ENCODE data around the gene COL5A2. TPM values are rescaled to one million over a fixed set of nuclear protein-coding genes. Genes with fewer than 3 reads are reported as not detected.

COL5A2 gene
- polyA plus RNA-seq, 1 donor from 2014 or later, result not detected

GRCh38 chr2:189164746-189165145 lies 14.8 kb downstream of the COL5A2 start:
- Mint-ChIP-seq H3K27ac (no peak overlapping the region), H3K27me3 (no peaks in the 10 kb centered on the region), H3K4me3 (no peak overlapping the region), H3K36me3 (peaks cover 1% of the 10 kb centered on the region), H3K9me3 (no peaks in the 10 kb centered on the region), H3K4me1 (no peaks in the 10 kb centered on the region)

- Mint-ChIP-seq H3K36me3 (peaks cover 1% of the 10 kb centered on the region), H3K27me3 (no peaks in the 10 kb centered on the region), H3K4me3 (no peak overlapping the region), H3K4me1 (no peaks in the 10 kb centered on the region), H3K9me3 (no peaks in the 10 kb centered on the region), H3K27ac (no peak overlapping the region)
These were observed 15.7 kb downstream of the COL5A2 start for GRCh38 chr2:189163889-189164288.

- H3K4me3 Mint-ChIP-seq, result no peak overlapping the region
- H3K27ac Mint-ChIP-seq, result no peak overlapping the region
- no peaks in the 10 kb centered on the region for H3K4me1 Mint-ChIP-seq
- H3K36me3 Mint-ChIP-seq, result peaks cover 1% of the 10 kb centered on the region
- H3K9me3 Mint-ChIP-seq, result no peaks in the 10 kb centered on the region
- H3K27me3 Mint-ChIP-seq, result no peaks in the 10 kb centered on the region
These were observed 17.0 kb downstream of the COL5A2 start for GRCh38 chr2:189162566-189162965.

- no peaks in the 10 kb centered on the region for H3K27me3 Mint-ChIP-seq
- no peak overlapping the region for H3K4me3 Mint-ChIP-seq
- no peaks in the 10 kb centered on the region for H3K9me3 Mint-ChIP-seq
- H3K27ac Mint-ChIP-seq, result no peak overlapping the region
- H3K4me1 Mint-ChIP-seq, result no peaks in the 10 kb centered on the region
- peaks cover 1% of the 10 kb centered on the region for H3K36me3 Mint-ChIP-seq
These were observed 17.7 kb downstream of the COL5A2 start for GRCh38 chr2:189161894-189162293.

- H3K27ac Mint-ChIP-seq, result no peak overlapping the region
- no peaks in the 10 kb centered on the region for H3K36me3 Mint-ChIP-seq
- no peaks in the 10 kb centered on the region for H3K9me3 Mint-ChIP-seq
- H3K4me3 Mint-ChIP-seq, result no peak overlapping the region
- H3K4me1 Mint-ChIP-seq, result no peaks in the 10 kb centered on the region
- no peaks in the 10 kb centered on the region for H3K27me3 Mint-ChIP-seq
These were observed 19.8 kb downstream of the COL5A2 start for GRCh38 chr2:189159717-189160116.

- H3K9me3 Mint-ChIP-seq, result no peaks in the 10 kb centered on the region
- no peaks in the 10 kb centered on the region for H3K27me3 Mint-ChIP-seq
- H3K4me1 Mint-ChIP-seq, result no peaks in the 10 kb centered on the region
- H3K4me3 Mint-ChIP-seq, result no peak overlapping the region
- H3K36me3 Mint-ChIP-seq, result no peaks in the 10 kb centered on the region
- H3K27ac Mint-ChIP-seq, result no peak overlapping the region
These were observed 20.3 kb downstream of the COL5A2 start for GRCh38 chr2:189159273-189159672.

GRCh38 chr2:189157939-189158338 lies 21.6 kb downstream of the COL5A2 start:
- no peaks in the 10 kb centered on the region for H3K27me3 Mint-ChIP-seq
- H3K4me3 Mint-ChIP-seq, result no peak overlapping the region
- no peaks in the 10 kb centered on the region for H3K9me3 Mint-ChIP-seq
- no peaks in the 10 kb centered on the region for H3K4me1 Mint-ChIP-seq
- no peaks in the 10 kb centered on the region for H3K36me3 Mint-ChIP-seq
- no peak overlapping the region for H3K27ac Mint-ChIP-seq

GRCh38 chr2:189157456-189157855 lies 22.1 kb downstream of the COL5A2 start:
- Mint-ChIP-seq H3K9me3 (no peaks in the 10 kb centered on the region), H3K4me1 (no peaks in the 10 kb centered on the region), H3K4me3 (no peak overlapping the region), H3K27me3 (no peaks in the 10 kb centered on the region), H3K36me3 (no peaks in the 10 kb centered on the region), H3K27ac (no peak overlapping the region)

GRCh38 chr2:189155795-189156194 lies 23.8 kb downstream of the COL5A2 start:
- Mint-ChIP-seq H3K9me3 (no peaks in the 10 kb centered on the region), H3K4me3 (no peak overlapping the region), H3K4me1 (no peaks in the 10 kb centered on the region), H3K27me3 (no peaks in the 10 kb centered on the region), H3K27ac (no peak overlapping the region), H3K36me3 (no peaks in the 10 kb centered on the region)

- no peaks in the 10 kb centered on the region for H3K27me3 Mint-ChIP-seq
- H3K4me1 Mint-ChIP-seq, result no peaks in the 10 kb centered on the region
- no peak overlapping the region for H3K4me3 Mint-ChIP-seq
- no peaks in the 10 kb centered on the region for H3K9me3 Mint-ChIP-seq
- no peak overlapping the region for H3K27ac Mint-ChIP-seq
- no peaks in the 10 kb centered on the region for H3K36me3 Mint-ChIP-seq
These were observed 25.9 kb downstream of the COL5A2 start for GRCh38 chr2:189153619-189154018.

GRCh38 chr2:189152483-189152882 lies 27.1 kb downstream of the COL5A2 start:
- H3K9me3 Mint-ChIP-seq, result peaks cover 0 to 3% (median 0%) of the 10 kb centered on the region in 3 donors
- H3K27ac Mint-ChIP-seq, result no peak overlapping the region
- no peak overlapping the region for H3K4me3 Mint-ChIP-seq
- no peaks in the 10 kb centered on the region for H3K36me3 Mint-ChIP-seq
- H3K4me1 Mint-ChIP-seq, result no peaks in the 10 kb centered on the region
- H3K27me3 Mint-ChIP-seq, result no peaks in the 10 kb centered on the region

GRCh38 chr2:189151906-189152305 lies 27.7 kb downstream of the COL5A2 start:
- Mint-ChIP-seq H3K9me3 (peaks cover 0 to 3% (median 0%) of the 10 kb centered on the region in 3 donors), H3K4me1 (no peaks in the 10 kb centered on the region), H3K27ac (no peak overlapping the region), H3K27me3 (no peaks in the 10 kb centered on the region), H3K4me3 (no peak overlapping the region), H3K36me3 (no peaks in the 10 kb centered on the region)

GRCh38 chr2:189150033-189150432 lies 29.5 kb downstream of the COL5A2 start:
- Mint-ChIP-seq H3K27ac (no peak overlapping the region), H3K4me3 (no peak overlapping the region), H3K4me1 (no peaks in the 10 kb centered on the region), H3K27me3 (no peaks in the 10 kb centered on the region), H3K9me3 (peaks cover 0 to 3% (median 1%) of the 10 kb centered on the region in 3 donors), H3K36me3 (no peaks in the 10 kb centered on the region)

- Mint-ChIP-seq H3K4me3 (no peak overlapping the region), H3K36me3 (no peaks in the 10 kb centered on the region), H3K27me3 (no peaks in the 10 kb centered on the region), H3K9me3 (peaks cover 0 to 3% (median 1%) of the 10 kb centered on the region in 3 donors), H3K27ac (no peak overlapping the region), H3K4me1 (no peaks in the 10 kb centered on the region)
These were observed 31.6 kb downstream of the COL5A2 start for GRCh38 chr2:189147989-189148388.

- H3K36me3 Mint-ChIP-seq, result no peaks in the 10 kb centered on the region
- H3K9me3 Mint-ChIP-seq, result peaks cover 0 to 3% (median 1%) of the 10 kb centered on the region in 3 donors
- H3K4me3 Mint-ChIP-seq, result no peak overlapping the region
- no peaks in the 10 kb centered on the region for H3K4me1 Mint-ChIP-seq
- no peaks in the 10 kb centered on the region for H3K27me3 Mint-ChIP-seq
- H3K27ac Mint-ChIP-seq, result no peak overlapping the region
These were observed 32.2 kb downstream of the COL5A2 start for GRCh38 chr2:189147361-189147760.

GRCh38 chr2:189146553-189146952 lies 33.0 kb downstream of the COL5A2 start:
- no peaks in the 10 kb centered on the region for H3K27me3 Mint-ChIP-seq
- no peak overlapping the region for H3K27ac Mint-ChIP-seq
- peaks cover 0 to 3% (median 1%) of the 10 kb centered on the region in 3 donors for H3K9me3 Mint-ChIP-seq
- no peaks in the 10 kb centered on the region for H3K4me1 Mint-ChIP-seq
- no peaks in the 10 kb centered on the region for H3K36me3 Mint-ChIP-seq
- H3K4me3 Mint-ChIP-seq, result no peak overlapping the region

GRCh38 chr2:189144700-189145211 lies 34.8 kb downstream of the COL5A2 start:
- H3K4me1 Mint-ChIP-seq, result no peaks in the 10 kb centered on the region
- H3K4me3 Mint-ChIP-seq, result no peak overlapping the region
- no peaks in the 10 kb centered on the region for H3K27me3 Mint-ChIP-seq
- H3K9me3 Mint-ChIP-seq, result peaks cover 0 to 3% (median 1%) of the 10 kb centered on the region in 3 donors
- H3K36me3 Mint-ChIP-seq, result no peaks in the 10 kb centered on the region
- H3K27ac Mint-ChIP-seq, result no peak overlapping the region

Measured in IgD-negative memory B cell (primary cell).